Activated CD8-positive, alpha-beta T cell treated with anti-CD3 and anti-CD28 coated beads for 36 hours (primary cell): ENCODE data around the gene C14orf180. TPM values are rescaled to one million over a fixed set of nuclear protein-coding genes. Genes with fewer than 3 reads are reported as not detected.

Experiments
- ATAC-seq: fragments of 200-7000 bp; cut with Tn5 transposase; one replicate; pipeline ENCODE4 v1.10.0; 2021; ENCODE audit warnings: mild to moderate bottlenecking, moderate library complexity
- CTCF ChIA-PET: fragments of 350-600 bp; sonication (Branson Sonifier 250); formaldehyde crosslinking; loops from one replicate; lab custom pipeline; 2021; ENCODE audit warnings: antibody characterized with exemption; lab: Charles Lee
- POLR2A ChIA-PET: fragments of 350-600 bp; sonication (Branson Sonifier 250); formaldehyde crosslinking; loops from one replicate; lab custom pipeline; 2021; ENCODE audit warnings: antibody characterized with exemption; lab: Charles Lee
- DNase-seq: peaks from one replicate; pipeline ENCODE4 v3.0.0-alpha.2; 2020
- H3K27ac Mint-ChIP-seq: one replicate; pipeline ENCODE4 v1.8.0; 2021; ENCODE audit warnings: mild to moderate bottlenecking, mixed read lengths
- H3K27me3 Mint-ChIP-seq: one replicate; pipeline ENCODE4 v1.8.0; 2021; ENCODE audit warnings: mixed read lengths
- H3K36me3 Mint-ChIP-seq: one replicate; pipeline ENCODE4 v1.8.0; 2021; ENCODE audit warnings: low read depth, mixed read lengths
- H3K4me1 Mint-ChIP-seq: one replicate; pipeline ENCODE4 v1.8.0; 2021; ENCODE audit warnings: low read depth, mixed read lengths
- H3K4me3 Mint-ChIP-seq: one replicate; pipeline ENCODE4 v1.8.0; 2021; ENCODE audit warnings: mild to moderate bottlenecking, moderate library complexity, mixed read lengths
- H3K9me3 Mint-ChIP-seq: one replicate; pipeline ENCODE4 v1.8.0; 2021; ENCODE audit warnings: mixed read lengths
- intact Hi-C: fragments of 100-400 bp; cut with micrococcal nuclease; formaldehyde crosslinking; loops from one replicate; pipeline ENCODE4 v1.10.0; 2022
- total RNA-seq, 2 experiments: library from RNA; stranded (reverse); gene quantifications; one replicate each; pipeline ENCODE4 v1.2.3, GENCODE V29; 2021
- TF ChIP-seq, protein P1 (sequence below): fragments of 200-600 bp; IDR thresholded peaks from one replicate; pipeline ENCODE4 v1.8.0; 2022; ENCODE audit warnings: antibody characterized with exemption, mild to moderate bottlenecking

C14orf180 gene
- not detected for total RNA-seq

DNA sequence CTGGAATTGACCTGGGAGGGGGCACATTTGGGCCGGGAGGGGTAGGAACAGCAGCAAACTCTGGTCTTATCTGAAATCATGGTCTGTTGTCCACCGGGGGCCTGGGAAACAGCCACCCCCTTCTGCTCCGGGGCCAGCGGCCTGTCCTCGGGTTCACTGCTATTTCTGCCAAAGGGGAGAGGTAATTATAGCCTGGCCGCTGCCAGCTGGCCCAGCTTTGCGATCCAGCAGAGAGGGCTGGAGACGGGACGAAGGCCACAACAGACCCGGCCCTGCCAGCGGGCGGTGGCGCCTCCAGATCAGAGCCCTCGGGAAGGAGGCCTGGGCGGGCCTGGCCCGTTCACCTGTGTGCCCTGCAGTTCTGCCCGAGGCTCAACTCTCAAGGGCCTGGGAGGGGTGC lies at the start of gene C14orf180:
Gene C14orf180 (plus strand): TSS at position 258 of the 400 bp plus-strand sequence. CDS start 6,667 bp downstream, outside the sequence.
- ChIA-PET POLR2A (no interaction called here), CTCF (no interaction called here)
- TF ChIP-seq, protein P1, sequence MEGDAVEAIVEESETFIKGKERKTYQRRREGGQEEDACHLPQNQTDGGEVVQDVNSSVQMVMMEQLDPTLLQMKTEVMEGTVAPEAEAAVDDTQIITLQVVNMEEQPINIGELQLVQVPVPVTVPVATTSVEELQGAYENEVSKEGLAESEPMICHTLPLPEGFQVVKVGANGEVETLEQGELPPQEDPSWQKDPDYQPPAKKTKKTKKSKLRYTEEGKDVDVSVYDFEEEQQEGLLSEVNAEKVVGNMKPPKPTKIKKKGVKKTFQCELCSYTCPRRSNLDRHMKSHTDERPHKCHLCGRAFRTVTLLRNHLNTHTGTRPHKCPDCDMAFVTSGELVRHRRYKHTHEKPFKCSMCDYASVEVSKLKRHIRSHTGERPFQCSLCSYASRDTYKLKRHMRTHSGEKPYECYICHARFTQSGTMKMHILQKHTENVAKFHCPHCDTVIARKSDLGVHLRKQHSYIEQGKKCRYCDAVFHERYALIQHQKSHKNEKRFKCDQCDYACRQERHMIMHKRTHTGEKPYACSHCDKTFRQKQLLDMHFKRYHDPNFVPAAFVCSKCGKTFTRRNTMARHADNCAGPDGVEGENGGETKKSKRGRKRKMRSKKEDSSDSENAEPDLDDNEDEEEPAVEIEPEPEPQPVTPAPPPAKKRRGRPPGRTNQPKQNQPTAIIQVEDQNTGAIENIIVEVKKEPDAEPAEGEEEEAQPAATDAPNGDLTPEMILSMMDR: no peak
- Mint-ChIP-seq H3K4me1 (no peaks in the 10 kb centered on the region), H3K27ac (no peak within 1 kb of the TSS), H3K27me3 (peaks cover 2% of the 10 kb centered on the region), H3K9me3 (no peaks in the 10 kb centered on the region), H3K36me3 (no peaks in the 10 kb centered on the region), H3K4me3 (no peak within 1 kb of the TSS)
- intact Hi-C loops: no loop called here
- DNase-seq: no peak
- no peak for ATAC-seq

DNA sequence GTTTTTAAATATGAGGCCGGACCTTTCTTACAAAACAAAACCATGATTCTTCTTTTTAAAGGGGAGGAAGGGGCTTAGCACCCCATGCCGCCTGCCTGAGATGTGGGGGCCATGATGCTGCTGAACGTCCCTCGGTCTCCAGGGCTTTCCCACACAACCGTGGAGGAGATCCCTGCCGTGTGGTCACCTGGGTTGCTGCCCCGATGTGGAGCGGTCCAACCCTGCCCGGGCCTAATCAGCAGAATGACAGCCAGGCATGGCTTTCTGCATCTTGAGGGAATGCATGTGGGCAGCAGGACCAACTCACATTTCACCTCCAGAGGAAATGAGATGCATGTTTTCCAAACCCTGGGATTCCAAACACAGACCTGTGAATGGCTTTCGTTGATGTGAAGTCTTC lies 48.9 kb upstream of the C14orf180 start:
- Mint-ChIP-seq H3K9me3 (peaks cover 20% of the 10 kb centered on the region), H3K4me3 (no peak overlapping the region), H3K27ac (no peak overlapping the region), H3K36me3 (no peaks in the 10 kb centered on the region), H3K4me1 (peaks cover 6% of the 10 kb centered on the region), H3K27me3 (peaks cover 8% of the 10 kb centered on the region)
- ATAC-seq: no peak
- intact Hi-C loops: no loop called here
- no peak for DNase-seq
- ChIA-PET CTCF (no interaction called here), POLR2A (no interaction called here)
- TF ChIP-seq, protein P1: no peak

DNA sequence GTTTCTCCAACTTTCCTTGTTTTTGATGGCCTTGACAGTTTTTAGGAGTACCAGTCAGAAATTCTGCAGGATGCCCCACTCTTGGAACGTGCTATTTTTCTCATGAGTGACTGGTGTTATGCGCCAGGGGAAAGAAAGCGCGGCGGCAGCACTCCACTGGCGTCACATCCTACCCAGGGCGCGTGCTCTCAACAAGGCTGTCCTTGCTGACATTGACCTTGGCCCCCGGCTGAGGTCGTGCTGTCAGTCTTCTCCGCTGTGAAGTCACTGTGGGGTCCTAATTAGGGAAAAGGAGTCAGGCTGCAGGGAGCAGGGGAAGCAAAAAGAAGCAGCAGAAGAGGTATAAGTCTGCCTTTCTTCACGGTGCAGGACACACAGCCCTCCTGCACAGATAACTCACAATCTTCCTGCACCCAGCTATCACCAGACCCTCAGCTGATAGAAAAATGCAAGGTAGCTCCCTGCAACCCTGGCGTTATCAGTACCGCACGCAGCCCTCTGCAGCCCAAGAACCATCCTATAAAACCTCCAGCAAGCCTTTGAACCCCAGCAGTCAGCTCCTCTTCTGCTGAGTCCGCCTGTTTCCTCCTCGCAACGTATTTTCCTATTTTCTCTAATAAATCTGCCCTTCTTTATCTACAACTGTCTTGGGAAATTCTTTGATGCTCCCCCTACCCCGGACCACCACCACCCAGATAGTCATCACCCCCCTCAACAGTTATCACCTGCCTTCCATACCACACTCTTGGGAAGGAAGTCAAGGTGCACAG lies 48.0 kb upstream of the C14orf180 start:
- Mint-ChIP-seq H3K4me3 (no peak overlapping the region), H3K27ac (no peak overlapping the region), H3K9me3 (peaks cover 20% of the 10 kb centered on the region), H3K27me3 (peaks cover 8% of the 10 kb centered on the region), H3K4me1 (peaks cover 6% of the 10 kb centered on the region), H3K36me3 (no peaks in the 10 kb centered on the region)
- no peak for DNase-seq
- TF ChIP-seq, protein P1: no peak
- no peak for ATAC-seq
- ChIA-PET CTCF (no interaction called here), POLR2A (interaction anchor here (0.6 kb wide), 1 partner anchor 12 kb away, joined by 3 read pairs; no protein-coding TSS in a partner anchor)
- intact Hi-C loops: no loop called here

DNA sequence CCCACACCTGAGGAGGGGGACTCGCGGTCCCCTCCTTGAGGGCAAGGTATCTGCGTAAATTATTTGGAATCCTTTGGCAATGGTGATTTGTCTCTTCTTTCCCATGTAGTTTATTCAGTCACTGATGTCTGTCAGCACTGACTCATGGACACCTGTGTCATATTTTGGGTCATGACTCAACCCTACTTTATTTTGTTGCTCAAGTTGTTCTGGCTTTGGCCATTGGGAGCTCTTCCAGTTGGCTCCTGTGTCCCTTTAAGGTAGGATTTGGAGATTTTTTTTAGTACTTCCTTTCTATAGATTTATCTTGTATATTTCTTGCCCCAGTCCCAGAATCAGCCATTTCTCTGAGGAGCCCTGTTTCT lies 47.4 kb upstream of the C14orf180 start:
- TF ChIP-seq, protein P1: no peak
- ATAC-seq: no peak
- DNase-seq: no peak
- CTCF ChIA-PET: no interaction called here
- intact Hi-C loops: no loop called here
- Mint-ChIP-seq H3K27me3 (peaks cover 8% of the 10 kb centered on the region), H3K4me1 (peaks cover 6% of the 10 kb centered on the region), H3K9me3 (peaks cover 14% of the 10 kb centered on the region), H3K4me3 (no peak overlapping the region), H3K36me3 (no peaks in the 10 kb centered on the region), H3K27ac (no peak overlapping the region)
- POLR2A ChIA-PET: no interaction called here

DNA sequence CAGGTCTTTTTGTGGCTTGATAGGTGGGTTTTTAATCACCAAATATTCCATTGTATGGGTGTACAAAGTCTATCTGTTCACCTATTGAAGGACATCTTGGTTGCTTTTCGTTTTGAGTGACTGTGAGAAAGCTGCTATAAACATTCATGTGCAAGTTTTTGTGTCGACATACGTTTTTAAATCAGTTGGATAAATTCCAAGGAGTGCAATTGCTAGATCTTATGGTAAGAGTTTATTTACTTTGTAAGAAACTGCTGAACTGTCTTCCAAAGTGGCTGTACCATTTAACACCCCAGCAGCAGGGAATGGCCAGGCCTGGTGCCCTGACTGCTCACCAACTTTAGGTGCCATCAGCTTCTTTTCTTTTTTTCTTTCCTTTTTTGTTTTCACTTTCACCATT lies 45.5 kb upstream of the C14orf180 start:
- H3K4me1 Mint-ChIP-seq: no peaks in the 10 kb centered on the region
- DNase-seq (no peak), ATAC-seq (no peak)
- ChIA-PET CTCF (no interaction called here), POLR2A (no interaction called here)
- H3K27ac Mint-ChIP-seq: no peak overlapping the region
- peaks cover 2% of the 10 kb centered on the region for H3K9me3 Mint-ChIP-seq
- intact Hi-C loops: no loop called here
- H3K36me3 Mint-ChIP-seq: no peaks in the 10 kb centered on the region
- TF ChIP-seq, protein P1: no peak
- peaks cover 8% of the 10 kb centered on the region for H3K27me3 Mint-ChIP-seq
- H3K4me3 Mint-ChIP-seq: no peak overlapping the region
